ENCODE measurements around the gene TREM1.

DNA sequence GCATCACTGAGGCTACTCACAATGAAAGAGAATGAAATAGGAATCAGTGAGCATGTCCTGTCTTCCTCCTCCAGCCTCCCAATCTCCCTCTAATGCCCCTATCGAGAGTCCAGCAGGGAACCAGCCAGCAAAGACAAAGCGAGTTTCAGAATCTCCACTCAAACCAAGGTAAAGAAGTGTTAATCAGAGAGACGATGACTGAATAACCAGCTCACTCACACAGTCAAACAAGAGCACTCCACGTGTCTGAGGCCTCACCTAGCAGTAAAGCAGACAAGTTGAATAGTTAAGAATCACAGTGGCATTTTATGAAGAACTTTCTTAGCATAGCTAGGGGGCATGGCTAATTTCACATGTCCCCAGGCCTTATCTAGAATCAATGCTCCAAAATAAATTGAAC is 3.3 kb upstream of the TREM1 start:
- TF ChIP-seq, protein P1, sequence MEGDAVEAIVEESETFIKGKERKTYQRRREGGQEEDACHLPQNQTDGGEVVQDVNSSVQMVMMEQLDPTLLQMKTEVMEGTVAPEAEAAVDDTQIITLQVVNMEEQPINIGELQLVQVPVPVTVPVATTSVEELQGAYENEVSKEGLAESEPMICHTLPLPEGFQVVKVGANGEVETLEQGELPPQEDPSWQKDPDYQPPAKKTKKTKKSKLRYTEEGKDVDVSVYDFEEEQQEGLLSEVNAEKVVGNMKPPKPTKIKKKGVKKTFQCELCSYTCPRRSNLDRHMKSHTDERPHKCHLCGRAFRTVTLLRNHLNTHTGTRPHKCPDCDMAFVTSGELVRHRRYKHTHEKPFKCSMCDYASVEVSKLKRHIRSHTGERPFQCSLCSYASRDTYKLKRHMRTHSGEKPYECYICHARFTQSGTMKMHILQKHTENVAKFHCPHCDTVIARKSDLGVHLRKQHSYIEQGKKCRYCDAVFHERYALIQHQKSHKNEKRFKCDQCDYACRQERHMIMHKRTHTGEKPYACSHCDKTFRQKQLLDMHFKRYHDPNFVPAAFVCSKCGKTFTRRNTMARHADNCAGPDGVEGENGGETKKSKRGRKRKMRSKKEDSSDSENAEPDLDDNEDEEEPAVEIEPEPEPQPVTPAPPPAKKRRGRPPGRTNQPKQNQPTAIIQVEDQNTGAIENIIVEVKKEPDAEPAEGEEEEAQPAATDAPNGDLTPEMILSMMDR (IDR thresholded peaks at IDR 0.05): no peak
- TF ChIP-seq POLR2A (IDR thresholded peaks at IDR 0.05): no peak
- TF ChIP-seq POLR2AphosphoS5 (IDR thresholded peaks at IDR 0.05): no peak
- no peak for TF ChIP-seq EP300 (IDR thresholded peaks at IDR 0.05)

Measured in sigmoid colon (tissue), 4 donors.